ENCODE measurements around the gene OR5H2.

Gene OR5H2

GRCh38 chr3:98329392-98330124 is 47.3 kb downstream of the OR5H2 start:
- no peak for DNase-seq (ENCODE audit: low read depth in 2 of 2, low spot score in 1 of 2)

GRCh38 chr3:98331329-98331728 is 49.0 kb downstream of the OR5H2 start:
- no peak for DNase-seq (ENCODE audit: low read depth in 2 of 2, low spot score in 1 of 2)
